Activated CD8-positive, alpha-beta memory T cell treated with anti-CD3 and anti-CD28 coated beads, Interleukin-2, amount 50 U/mL, for 48 hours (primary cell): ENCODE data around the gene YBX2.
"Not testable (repeated sequence)": the region's sequence is repeated elsewhere in the genome, so short reads cannot be mapped to it uniquely, and the experiment has no call there.

Experiments used
- DNase-seq: peaks from one replicate; pipeline ENCODE4 v3.0.0-alpha.2; 2020

Gene YBX2

GRCh38 chr17:7262192-7262934 is 32.1 kb downstream of the YBX2 start, which contains the start of gene CLDN7:
TSS of gene CLDN7 (minus strand) at chr17:7262478. CDS start at chr17:7262043, 435 bp downstream.
- no peak for DNase-seq

GRCh38 chr17:7261379-7262191 is 32.9 kb downstream of the YBX2 start:
- peak; percentile 68 for DNase-seq

- peak; percentile 72 for DNase-seq
Measured at GRCh38 chr17:7260651-7261378, 33.6 kb downstream of the YBX2 start.

- no peak for DNase-seq
Measured at GRCh38 chr17:7260151-7260550, 34.3 kb downstream of the YBX2 start.

GRCh38 chr17:7259555-7259889 is 34.9 kb downstream of the YBX2 start:
- DNase-seq = no peak

- DNase-seq = no peak
Measured at GRCh38 chr17:7258731-7259554, 35.5 kb downstream of the YBX2 start.

- no peak for DNase-seq
Measured at GRCh38 chr17:7256766-7257456, 37.5 kb downstream of the YBX2 start.

- no peak for DNase-seq
Measured at GRCh38 chr17:7254511-7254910, 39.9 kb downstream of the YBX2 start.

GRCh38 chr17:7253082-7253481 is 41.4 kb downstream of the YBX2 start:
- DNase-seq = no peak

GRCh38 chr17:7252176-7253043 is 42.0 kb downstream of the YBX2 start, which contains the start of gene ELP5:
TSS of gene ELP5 (plus strand) at chr17:7252215. CDS start at chr17:7252551, 336 bp downstream.
- DNase-seq = peak; percentile 95

- peak; percentile 100 for DNase-seq
Measured at GRCh38 chr17:7251661-7252175, 42.7 kb downstream of the YBX2 start, which contains the start of gene CTDNEP1. TSS of gene CTDNEP1 (minus strand) at chr17:7251734. CDS start at chr17:7251296, 438 bp downstream.

GRCh38 chr17:7250695-7251627 is 43.5 kb downstream of the YBX2 start:
- DNase-seq = no peak

GRCh38 chr17:7249830-7250229 is 44.6 kb downstream of the YBX2 start:
- no peak for DNase-seq

- DNase-seq = no peak
Measured at GRCh38 chr17:7249214-7249613, 45.2 kb downstream of the YBX2 start.

- no peak for DNase-seq
Measured at GRCh38 chr17:7248796-7249195, 45.6 kb downstream of the YBX2 start.

GRCh38 chr17:7246779-7247178 is 47.7 kb downstream of the YBX2 start:
- no peak for DNase-seq

- not testable (repeated sequence) for DNase-seq
Measured at GRCh38 chr17:7243838-7244237, 50.6 kb downstream of the YBX2 start.

- no peak for DNase-seq
Measured at GRCh38 chr17:7243453-7243729, 51.0 kb downstream of the YBX2 start.

- peak; percentile 95 for DNase-seq
Measured at GRCh38 chr17:7242717-7243452, 51.6 kb downstream of the YBX2 start.
